DND-41 (cell line): ENCODE measurements around the gene SLC10A6.

Source experiments
- ATAC-seq: fragments of 200-7000 bp; cut with Tn5 transposase; 3 replicates; pipeline ENCODE4 v1.9.1; 2021; ENCODE audit warnings: low read depth; ENCODE audit not compliant: insufficient read depth
- DNase-seq: peaks from one replicate; pipeline ENCODE4 v3.0.0-alpha.2; 2020
- H2AFZ ChIP-seq: 2 replicates; pipeline ENCODE4 v1.6.0; 2012; ENCODE audit warnings: low read depth, low read length
- H3K27ac ChIP-seq: 2 replicates; pipeline ENCODE4 v1.5.1; 2012; ENCODE audit warnings: low read length, inconsistent platforms
- H3K27me3 ChIP-seq: fragments of 200-600 bp; sonication (generic); 2 replicates; pipeline ENCODE4 v1.6.0; 2012; ENCODE audit warnings: low read length, mild to moderate bottlenecking, inconsistent platforms; ENCODE audit not compliant: insufficient read depth, poor library complexity
- H3K36me3 ChIP-seq: 2 replicates; pipeline ENCODE4 v1.5.1; 2012; ENCODE audit warnings: low read length, inconsistent platforms; ENCODE audit not compliant: insufficient read depth
- H3K4me1 ChIP-seq: 2 replicates; pipeline ENCODE4 v1.5.1; 2012; ENCODE audit warnings: mild to moderate bottlenecking, low read length; ENCODE audit not compliant: insufficient read depth
- H3K4me2 ChIP-seq: 2 replicates; pipeline ENCODE4 v1.6.0; 2012; ENCODE audit warnings: mild to moderate bottlenecking, moderate library complexity, low read length, inconsistent platforms; ENCODE audit not compliant: insufficient read depth
- H3K4me3 ChIP-seq, 2 experiments: fragments of 200-600 bp in 1 of 2; shearing (Covaris generic) in 1 of 2; 2 replicates each; pipeline ENCODE4 v1.5.1; 2012 to 2016; ENCODE audit warnings: inconsistent platforms in 2 of 2, low read length in 2 of 2, mild to moderate bottlenecking in 2 of 2, low read depth in 1 of 2, moderate library complexity in 1 of 2
- H3K79me2 ChIP-seq: 2 replicates; pipeline ENCODE4 v1.6.0; 2012; ENCODE audit warnings: low read length, inconsistent platforms; ENCODE audit not compliant: insufficient read depth
- H3K9ac ChIP-seq: 2 replicates; pipeline ENCODE4 v1.6.0; 2012; ENCODE audit warnings: low read depth, mild to moderate bottlenecking, inconsistent platforms, low read length, moderate library complexity
- H3K9me3 ChIP-seq: 2 replicates; pipeline ENCODE4 v1.5.1; 2012; ENCODE audit warnings: low read length, moderate library complexity, mild to moderate bottlenecking, inconsistent platforms; ENCODE audit not compliant: insufficient read depth, severe bottlenecking
- H4K20me1 ChIP-seq: 2 replicates; pipeline ENCODE4 v1.6.0; 2012; ENCODE audit warnings: low read length; ENCODE audit not compliant: insufficient read depth
- EZH2 ChIP-seq: IDR thresholded peaks from 3 replicates; pipeline ENCODE4 v1.6.1; 2012; ENCODE audit warnings: borderline replicate concordance, low read depth, mild to moderate bottlenecking, moderate library complexity, low read length, inconsistent platforms; ENCODE audit not compliant: severe bottlenecking
- TF ChIP-seq, protein P1 (sequence below): IDR thresholded peaks from 2 replicates; pipeline ENCODE4 v1.5.1; 2012; ENCODE audit warnings: borderline replicate concordance, low read length, moderate library complexity, mild to moderate bottlenecking; ENCODE audit not compliant: poor library complexity, severe bottlenecking; ENCODE audit errors: extremely low read depth

SLC10A6 gene, protein sequence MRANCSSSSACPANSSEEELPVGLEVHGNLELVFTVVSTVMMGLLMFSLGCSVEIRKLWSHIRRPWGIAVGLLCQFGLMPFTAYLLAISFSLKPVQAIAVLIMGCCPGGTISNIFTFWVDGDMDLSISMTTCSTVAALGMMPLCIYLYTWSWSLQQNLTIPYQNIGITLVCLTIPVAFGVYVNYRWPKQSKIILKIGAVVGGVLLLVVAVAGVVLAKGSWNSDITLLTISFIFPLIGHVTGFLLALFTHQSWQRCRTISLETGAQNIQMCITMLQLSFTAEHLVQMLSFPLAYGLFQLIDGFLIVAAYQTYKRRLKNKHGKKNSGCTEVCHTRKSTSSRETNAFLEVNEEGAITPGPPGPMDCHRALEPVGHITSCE

DNA sequence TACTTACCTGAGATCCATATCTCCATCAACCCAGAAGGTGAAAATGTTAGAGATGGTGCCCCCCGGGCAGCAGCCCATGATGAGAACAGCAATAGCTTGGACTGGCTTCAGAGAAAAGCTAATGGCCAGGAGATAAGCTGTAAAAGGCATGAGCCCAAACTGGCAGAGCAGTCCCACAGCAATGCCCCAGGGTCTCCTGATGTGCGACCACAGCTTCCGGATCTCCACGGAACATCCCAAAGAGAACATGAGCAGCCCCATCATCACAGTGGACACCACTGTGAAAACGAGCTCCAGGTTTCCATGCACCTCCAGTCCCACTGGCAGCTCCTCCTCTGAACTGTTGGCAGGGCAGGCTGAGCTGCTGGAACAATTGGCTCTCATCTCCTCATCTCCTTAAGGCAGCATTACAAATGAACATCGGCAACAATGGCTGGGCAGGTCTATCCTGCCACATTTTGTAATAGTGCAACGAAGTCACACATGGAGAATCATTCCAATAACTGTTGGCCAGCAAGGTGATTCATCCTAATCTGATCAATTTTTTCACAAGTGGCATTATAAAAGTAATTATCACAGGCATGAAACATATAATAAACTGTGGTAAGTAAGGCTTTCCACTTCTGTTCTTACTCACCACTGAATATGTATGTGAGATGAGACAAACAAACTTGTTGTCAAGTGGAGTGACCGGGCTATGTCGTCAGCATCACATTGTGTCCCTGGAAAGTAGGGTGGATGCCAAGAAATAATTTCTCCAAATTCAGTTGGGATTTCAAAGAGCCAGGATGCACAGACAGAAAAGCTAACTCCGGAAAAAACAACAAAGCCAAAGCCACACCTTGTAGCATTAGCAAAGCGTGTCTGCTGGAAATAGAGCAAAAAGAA is at the start of gene SLC10A6:
Gene SLC10A6, minus strand, starts transcription at position 653 of the 888 bp plus-strand sequence. Its CDS starts 269 bp downstream, at position 384.
- H2AFZ ChIP-seq = no peak within 1 kb of the TSS
- no peaks in the 10 kb centered on the region for H3K4me1 ChIP-seq
- no peaks in the 10 kb centered on the region for H3K27me3 ChIP-seq
- no peak for TF ChIP-seq EZH2
- TF ChIP-seq, protein P1, sequence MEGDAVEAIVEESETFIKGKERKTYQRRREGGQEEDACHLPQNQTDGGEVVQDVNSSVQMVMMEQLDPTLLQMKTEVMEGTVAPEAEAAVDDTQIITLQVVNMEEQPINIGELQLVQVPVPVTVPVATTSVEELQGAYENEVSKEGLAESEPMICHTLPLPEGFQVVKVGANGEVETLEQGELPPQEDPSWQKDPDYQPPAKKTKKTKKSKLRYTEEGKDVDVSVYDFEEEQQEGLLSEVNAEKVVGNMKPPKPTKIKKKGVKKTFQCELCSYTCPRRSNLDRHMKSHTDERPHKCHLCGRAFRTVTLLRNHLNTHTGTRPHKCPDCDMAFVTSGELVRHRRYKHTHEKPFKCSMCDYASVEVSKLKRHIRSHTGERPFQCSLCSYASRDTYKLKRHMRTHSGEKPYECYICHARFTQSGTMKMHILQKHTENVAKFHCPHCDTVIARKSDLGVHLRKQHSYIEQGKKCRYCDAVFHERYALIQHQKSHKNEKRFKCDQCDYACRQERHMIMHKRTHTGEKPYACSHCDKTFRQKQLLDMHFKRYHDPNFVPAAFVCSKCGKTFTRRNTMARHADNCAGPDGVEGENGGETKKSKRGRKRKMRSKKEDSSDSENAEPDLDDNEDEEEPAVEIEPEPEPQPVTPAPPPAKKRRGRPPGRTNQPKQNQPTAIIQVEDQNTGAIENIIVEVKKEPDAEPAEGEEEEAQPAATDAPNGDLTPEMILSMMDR = no peak
- H4K20me1 ChIP-seq = no peaks in the 10 kb centered on the region
- no peaks in the 10 kb centered on the region for H3K79me2 ChIP-seq
- H3K4me3 ChIP-seq = no peak within 1 kb of the TSS
- no peaks in the 10 kb centered on the region for H3K9me3 ChIP-seq
- no peak within 1 kb of the TSS for H3K27ac ChIP-seq
- DNase-seq (no peak), ATAC-seq (no peak)
- H3K4me2 ChIP-seq = no peak within 1 kb of the TSS
- H3K36me3 ChIP-seq = no peaks in the 10 kb centered on the region
- H3K9ac ChIP-seq = no peak within 1 kb of the TSS

GRCh38 chr4:86898562-86898961 is 49.4 kb upstream of the SLC10A6 start:
- H3K4me1 ChIP-seq = no peaks in the 10 kb centered on the region
- no peak for ATAC-seq
- no peak for DNase-seq

DNA sequence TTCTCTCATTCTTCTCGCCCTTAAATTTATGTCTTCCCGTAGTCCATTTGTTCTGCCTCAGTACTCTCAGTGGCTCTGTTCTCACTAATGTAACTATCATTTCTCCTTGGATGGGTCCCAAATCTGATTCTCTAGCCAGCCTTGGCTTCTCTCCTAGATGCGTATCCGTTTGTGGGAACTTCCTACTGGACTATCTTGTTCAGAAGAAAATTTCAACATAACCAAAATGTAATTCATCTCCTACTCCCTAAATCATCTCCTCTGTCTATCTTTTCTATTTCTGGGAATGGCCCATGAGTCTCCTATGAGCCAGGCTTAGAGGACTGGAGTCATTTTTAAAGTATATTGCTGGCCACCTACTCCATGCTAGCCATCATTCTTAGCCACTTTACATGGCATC is 47.4 kb upstream of the SLC10A6 start:
- no peak for DNase-seq
- H4K20me1 ChIP-seq = no peaks in the 10 kb centered on the region
- H3K4me3 ChIP-seq = no peak overlapping the region
- no peak overlapping the region for H2AFZ ChIP-seq
- no peak overlapping the region for H3K27ac ChIP-seq
- H3K9me3 ChIP-seq = no peaks in the 10 kb centered on the region
- H3K4me2 ChIP-seq = no peak overlapping the region
- no peak overlapping the region for H3K9ac ChIP-seq
- H3K27me3 ChIP-seq = peaks cover 11% of the 10 kb centered on the region
- no peaks in the 10 kb centered on the region for H3K79me2 ChIP-seq
- H3K36me3 ChIP-seq = no peaks in the 10 kb centered on the region
- TF ChIP-seq, protein P1 = no peak
- no peak for TF ChIP-seq EZH2
- H3K4me1 ChIP-seq = peaks cover 14% of the 10 kb centered on the region
- ATAC-seq = no peak

More at GRCh38 chr4:86898562-86898961, 49.4 kb upstream of the SLC10A6 start:
- Histone ChIP-seq H3K27ac (no peak overlapping the region), H3K4me3 (no peak overlapping the region), H3K79me2 (no peaks in the 10 kb centered on the region), H3K36me3 (no peaks in the 10 kb centered on the region), H4K20me1 (no peaks in the 10 kb centered on the region), H3K9me3 (no peaks in the 10 kb centered on the region), H3K4me2 (no peak overlapping the region), H3K9ac (no peak overlapping the region), H3K27me3 (no peaks in the 10 kb centered on the region), H2AFZ (no peak overlapping the region)
- TF ChIP-seq EZH2 = no peak
- TF ChIP-seq, protein P1 = no peak
